Aorta (tissue), 5 donors: ENCODE measurements around the gene SLC9B2. TPM values are rescaled to one million over a fixed set of nuclear protein-coding genes. Genes with fewer than 3 reads are reported as not detected.
A peak's percentile ranks its signal among the peaks of the same experiment; 100 is the strongest.

Source experiments
- ATAC-seq: fragments of 200-7000 bp; cut with Tn5 transposase; one replicate; pipeline ENCODE4 v1.9.1; 2022; ENCODE audit warnings: moderate library complexity; ENCODE audit not compliant: low FRiP score
- DNase-seq, 2 donors: peaks; one replicate each; pipeline ENCODE4 v3.0.0-alpha.2; 2020
- H3K27ac ChIP-seq, 2 donors: one replicate each; pipeline ENCODE4 v1.5.1; 2013; ENCODE audit warnings: low read length in 2 of 2, mild to moderate bottlenecking in 2 of 2, moderate library complexity in 2 of 2, control low read depth in 1 of 2, inconsistent platforms in 1 of 2, low read depth in 1 of 2
- H3K27me3 ChIP-seq, 2 donors: one replicate each; pipeline ENCODE4 v1.6.1; 2013; ENCODE audit warnings: control low read depth in 1 of 2, low read length in 1 of 2, mild to moderate bottlenecking in 1 of 2, moderate library complexity in 1 of 2; ENCODE audit not compliant: insufficient read depth in 2 of 2, control insufficient read depth in 1 of 2
- H3K36me3 ChIP-seq, 2 donors: one replicate each; pipeline ENCODE4 v1.6.1; 2013; ENCODE audit warnings: control low read depth in 1 of 2, low read length in 1 of 2, mild to moderate bottlenecking in 1 of 2; ENCODE audit not compliant: insufficient read depth in 2 of 2, control insufficient read depth in 1 of 2
- H3K4me1 ChIP-seq, 2 donors: one replicate each; pipeline ENCODE4 v1.6.1; 2013; ENCODE audit warnings: low read length in 2 of 2, control low read depth in 1 of 2, mild to moderate bottlenecking in 1 of 2, moderate library complexity in 1 of 2; ENCODE audit not compliant: insufficient read depth in 2 of 2, control insufficient read depth in 1 of 2
- H3K4me3 ChIP-seq, 2 donors: one replicate each; pipeline ENCODE4 v1.5.1; 2013; ENCODE audit warnings: low read length in 2 of 2, control low read depth in 1 of 2, mild to moderate bottlenecking in 1 of 2
- H3K9me3 ChIP-seq: one replicate; pipeline ENCODE4 v1.6.1; 2013; ENCODE audit warnings: mild to moderate bottlenecking, low read length; ENCODE audit not compliant: control insufficient read depth
- WGBS, 2 donors: extraction: QIAGEN DNeasy Blood & Tissue Kit; methylation state at CpG; one replicate each; pipeline ENCODE4 v1.1.7; 2013; 5-methylcytosine and 5-hydroxymethylcytosine counted together
- intact Hi-C, 2 donors: fragments of 100-400 bp; cut with DNase I; formaldehyde crosslinking; loops; one replicate each; pipeline versions ENCODE4 v1.14.2 to v1.15.0; 2022
- polyA plus RNA-seq, 2 donors: library from polyadenylated mRNA; stranded (reverse); fragments of 200-250 nt; gene quantifications; one replicate each; pipeline ENCODE4 v1.2.3, GENCODE V29; 2013
- total RNA-seq, 2 donors: library from RNA; stranded (reverse); fragmentation: NEBNext Ultra II Directional; extraction: Animal tissue kit (Norgen Biotek cat#: 25700); gene quantifications; one replicate each; pipeline ENCODE4 v1.2.1, GENCODE V29; 2021
- donor health status: healthy with polysubstance abuse.
- donor health status: Bipolar disorder and iron deficiency.
- donor health status: DM: no; HTN: no; CAD: no.
- donor health status: DM: no; HTN: no; CAD: no.
- donor health status: DM: yes; HTN: yes; CAD: no.

Gene SLC9B2
- total and polyA plus RNA-seq, 4 donors = 6.1 to 25.2 (median 12.4) TPM

GRCh38 chr4:103067841-103068547 lies 8.6 kb downstream of the SLC9B2 start:
- H3K4me1 ChIP-seq = no peaks in the 10 kb centered on the region
- H3K4me3 ChIP-seq = no peak overlapping the region
- no peak overlapping the region for H3K27ac ChIP-seq
- intact Hi-C loops = no loop called here
- no peak for DNase-seq
- H3K36me3 ChIP-seq = peaks cover 0 to 3% of the 10 kb centered on the region in 2 donors
- 88% methylated on average over 2 of the region's 2 CpGs for WGBS, 2 donors
- H3K9me3 ChIP-seq = no peaks in the 10 kb centered on the region
- no peaks in the 10 kb centered on the region for H3K27me3 ChIP-seq
- no peak for ATAC-seq

- Histone ChIP-seq H3K27ac (no peak overlapping the region), H3K4me3 (no peak overlapping the region), H3K36me3 (peaks cover 0 to 1% of the 10 kb centered on the region in 2 donors), H3K4me1 (no peaks in the 10 kb centered on the region), H3K9me3 (no peaks in the 10 kb centered on the region), H3K27me3 (no peaks in the 10 kb centered on the region)
- ATAC-seq (no peak), DNase-seq (no peak)
- intact Hi-C loops = no loop called here
- 96 to 97% methylated on average over 2 of the region's 2 CpGs for WGBS, 2 donors
These were observed 16.0 kb downstream of the SLC9B2 start for GRCh38 chr4:103060453-103061148.

GRCh38 chr4:103054030-103054429 lies 22.5 kb downstream of the SLC9B2 start:
- no peaks in the 10 kb centered on the region for H3K4me1 ChIP-seq
- H3K27ac ChIP-seq = no peak overlapping the region
- 96 to 97% methylated on average over 3 of the region's 3 CpGs for WGBS, 2 donors
- H3K4me3 ChIP-seq = no peak overlapping the region
- ATAC-seq = no peak
- no peak for DNase-seq
- intact Hi-C loops = no loop called here
- no peaks in the 10 kb centered on the region for H3K9me3 ChIP-seq
- no peaks in the 10 kb centered on the region for H3K27me3 ChIP-seq
- no peaks in the 10 kb centered on the region for H3K36me3 ChIP-seq

GRCh38 chr4:103052779-103053178 lies 23.8 kb downstream of the SLC9B2 start:
- no peak for ATAC-seq
- H3K4me3 ChIP-seq = no peak overlapping the region
- 80 to 81% methylated on average over 3 of the region's 3 CpGs for WGBS, 2 donors

GRCh38 chr4:103052145-103052544 lies 24.4 kb downstream of the SLC9B2 start:
- H3K36me3 ChIP-seq = no peaks in the 10 kb centered on the region
- DNase-seq (no peak), ATAC-seq (no peak)
- no peak overlapping the region for H3K27ac ChIP-seq
- H3K9me3 ChIP-seq = no peaks in the 10 kb centered on the region
- no peaks in the 10 kb centered on the region for H3K27me3 ChIP-seq
- WGBS, 2 donors = 95 to 97% methylated on average over 3 of the region's 3 CpGs
- no peak overlapping the region for H3K4me3 ChIP-seq
- H3K4me1 ChIP-seq = no peaks in the 10 kb centered on the region
- intact Hi-C loops = no loop called here

More at GRCh38 chr4:103052779-103053178, 23.8 kb downstream of the SLC9B2 start:
- no peak for DNase-seq
- H3K36me3 ChIP-seq = no peaks in the 10 kb centered on the region
- H3K9me3 ChIP-seq = no peaks in the 10 kb centered on the region
- H3K27ac ChIP-seq = no peak overlapping the region
- H3K27me3 ChIP-seq = no peaks in the 10 kb centered on the region
- intact Hi-C loops = no loop called here
- H3K4me1 ChIP-seq = no peaks in the 10 kb centered on the region

- ATAC-seq (no peak), DNase-seq (no peak)
- H3K4me1 ChIP-seq = no peaks in the 10 kb centered on the region
- no peaks in the 10 kb centered on the region for H3K9me3 ChIP-seq
- no peaks in the 10 kb centered on the region for H3K27me3 ChIP-seq
- H3K4me3 ChIP-seq = no peak overlapping the region
- 34 to 49% methylated on average over 2 of the region's 2 CpGs for WGBS, 2 donors
- no peak overlapping the region for H3K27ac ChIP-seq
- no peaks in the 10 kb centered on the region for H3K36me3 ChIP-seq
- intact Hi-C loops = no loop called here
These were observed 25.7 kb downstream of the SLC9B2 start for GRCh38 chr4:103050736-103051436.

GRCh38 chr4:103046416-103047290 lies 29.9 kb downstream of the SLC9B2 start:
- Histone ChIP-seq H3K4me1 (no peaks in the 10 kb centered on the region), H3K27me3 (no peaks in the 10 kb centered on the region), H3K36me3 (no peaks in the 10 kb centered on the region), H3K27ac (no peak overlapping the region), H3K4me3 (no peak overlapping the region), H3K9me3 (no peaks in the 10 kb centered on the region)
- intact Hi-C loops = loop anchor here in 1 of 2 donors (5.0 kb wide), 1 partner anchor 51 kb away; the partner anchor contains the start of gene BDH2
- 38% methylated on average over 5 of the region's 5 CpGs for WGBS, 2 donors
- peak; percentile 78 for ATAC-seq
- DNase-seq = no peak

- WGBS, 2 donors = 72 to 73% methylated on average over 2 of the region's 2 CpGs
- DNase-seq (no peak), ATAC-seq (no peak)
- Histone ChIP-seq H3K36me3 (no peaks in the 10 kb centered on the region), H3K4me3 (no peak overlapping the region), H3K27me3 (no peaks in the 10 kb centered on the region), H3K4me1 (no peaks in the 10 kb centered on the region), H3K27ac (no peak overlapping the region), H3K9me3 (no peaks in the 10 kb centered on the region)
- intact Hi-C loops = no loop called here
These were observed 32.4 kb downstream of the SLC9B2 start for GRCh38 chr4:103044183-103044582.
